Liver (tissue), 9 donors: ENCODE data around the gene UVSSA. TPM values are rescaled to one million over a fixed set of nuclear protein-coding genes. Genes with fewer than 3 reads are reported as not detected.

ENCODE experiments used
- DNase-seq: peaks from one replicate; pipeline ENCODE4 v3.0.0-alpha.2; 2017; ENCODE audit warnings: low spot score
- H3K27ac ChIP-seq, 2 donors: one replicate each; pipeline ENCODE4 v1.7.0; 2013; ENCODE audit warnings: inconsistent platforms in 2 of 2, low read length in 2 of 2, control low read depth in 1 of 2, low read depth in 1 of 2, mild to moderate bottlenecking in 1 of 2
- H3K27me3 ChIP-seq, 4 donors: one replicate each; pipeline versions ENCODE4 v1.6.1 to v1.7.0; 2013; ENCODE audit warnings: low read length in 3 of 4, inconsistent platforms in 1 of 4, mild to moderate bottlenecking in 1 of 4, moderate library complexity in 1 of 4; ENCODE audit not compliant: control insufficient read depth in 4 of 4, insufficient read depth in 4 of 4
- H3K36me3 ChIP-seq, 4 donors: one replicate each; pipeline versions ENCODE4 v1.6.1 to v1.7.0; 2013; ENCODE audit warnings: low read length in 3 of 4, mild to moderate bottlenecking in 3 of 4, low read depth in 1 of 4, moderate library complexity in 1 of 4; ENCODE audit not compliant: control insufficient read depth in 4 of 4, insufficient read depth in 3 of 4
- H3K4me1 ChIP-seq, 4 donors: one replicate each; pipeline versions ENCODE4 v1.6.1 to v1.7.0; 2013; ENCODE audit warnings: low read length in 3 of 4, mild to moderate bottlenecking in 3 of 4, moderate library complexity in 1 of 4; ENCODE audit not compliant: control insufficient read depth in 4 of 4, insufficient read depth in 4 of 4
- H3K4me3 ChIP-seq, 3 donors: one replicate each; pipeline versions ENCODE4 v1.6.1 to v1.7.0; 2013; ENCODE audit warnings: low read length in 3 of 3, control low read depth in 1 of 3, low read depth in 1 of 3, mild to moderate bottlenecking in 1 of 3
- H3K9ac ChIP-seq, 2 donors: one replicate each; pipeline ENCODE4 v1.7.0; 2013; ENCODE audit warnings: low read length in 2 of 2, mild to moderate bottlenecking in 2 of 2, moderate library complexity in 2 of 2, control low read depth in 1 of 2, low read depth in 1 of 2
- H3K9me3 ChIP-seq, 4 donors: one replicate each; pipeline versions ENCODE4 v1.6.1 to v1.7.0; 2013; ENCODE audit warnings: low read length in 3 of 4; ENCODE audit not compliant: control insufficient read depth in 4 of 4
- EGR1 ChIP-seq, 2 donors: IDR thresholded peaks; 2 replicates each; pipeline ENCODE4 v1.6.1; 2016 to 2018; ENCODE audit warnings: antibody characterized with exemption in 2 of 2, low read depth in 2 of 2
- FOXA1 ChIP-seq: IDR thresholded peaks from 2 replicates; pipeline ENCODE4 v1.6.1; 2016; ENCODE audit warnings: antibody characterized with exemption
- FOXA2 ChIP-seq: IDR thresholded peaks from 2 replicates; pipeline ENCODE4 v1.6.1; 2016; ENCODE audit warnings: antibody characterized with exemption
- GABPA ChIP-seq, 2 donors: IDR thresholded peaks in 1 of 2; conservative IDR thresholded peaks in 1 of 2; 2 replicates each; pipeline ENCODE4 v1.6.1; 2016; ENCODE audit warnings: antibody characterized with exemption in 2 of 2, mild to moderate bottlenecking in 1 of 2, moderate library complexity in 1 of 2
- HNF4A ChIP-seq, 2 donors: conservative IDR thresholded peaks; 2 replicates each; pipeline ENCODE4 v1.6.1; 2016; ENCODE audit warnings: antibody characterized with exemption in 2 of 2, mild to moderate bottlenecking in 2 of 2
- HNF4G ChIP-seq: IDR thresholded peaks from 2 replicates; pipeline ENCODE4 v1.6.1; 2016; ENCODE audit warnings: antibody characterized with exemption
- NR2F2 ChIP-seq: IDR thresholded peaks from 2 replicates; pipeline ENCODE4 v1.6.1; 2016; ENCODE audit warnings: antibody characterized with exemption
- RAD21 ChIP-seq, 2 donors: IDR thresholded peaks; 2 replicates each; pipeline ENCODE4 v1.6.1; 2016; ENCODE audit warnings: antibody characterized with exemption in 2 of 2, mild to moderate bottlenecking in 2 of 2
- RXRA ChIP-seq, 2 donors: IDR thresholded peaks; 2 replicates each; pipeline ENCODE4 v1.6.1; 2017 to 2018; ENCODE audit warnings: antibody characterized with exemption in 2 of 2, mild to moderate bottlenecking in 1 of 2
- SP1 ChIP-seq: IDR thresholded peaks from 2 replicates; pipeline ENCODE4 v1.6.1; 2018; ENCODE audit warnings: antibody characterized with exemption, mild to moderate bottlenecking
- TAF1 ChIP-seq: conservative IDR thresholded peaks from 2 replicates; pipeline ENCODE4 v1.6.1; 2016; ENCODE audit warnings: antibody characterized with exemption, mild to moderate bottlenecking
- YY1 ChIP-seq: IDR thresholded peaks from 2 replicates; pipeline ENCODE4 v1.6.1; 2016; ENCODE audit warnings: antibody characterized with exemption, mild to moderate bottlenecking
- WGBS: extraction: QIAGEN DNeasy Blood & Tissue Kit; methylation state at CpG from one replicate; pipeline ENCODE4 v1.1.7; 2013; 5-methylcytosine and 5-hydroxymethylcytosine counted together
- polyA plus RNA-seq, 2 donors: library from polyadenylated mRNA; stranded (reverse) in 1 of 2; unstranded in 1 of 2; fragments of 200-250 nt in 1 of 2; fragments of >200 nt in 1 of 2; fragmentation: Nextera tagmentation in 1 of 2; extraction: Ambion mirVana in 1 of 2; gene quantifications; one replicate each; pipeline versions ENCODE4 v1.2.1 to v1.2.3, GENCODE V29; 2013 to 2015
- total RNA-seq, 2 donors: library from RNA; depleted of rRNA; stranded (reverse); fragments of >200 nt; gene quantifications; one replicate each; pipeline ENCODE4 v1.2.3, GENCODE V29; 2014
- TF ChIP-seq, protein P1 (sequence below): fragments of 150-350 bp; IDR thresholded peaks from 2 replicates; pipeline ENCODE4 v1.5.1; 2017; ENCODE audit warnings: improper control_type of control experiment, low read depth, low read length; ENCODE audit not compliant: missing input control
- TF ChIP-seq, protein P2 (sequence below): IDR thresholded peaks from 2 replicates; pipeline ENCODE4 v1.6.1; 2016; ENCODE audit warnings: antibody characterized with exemption
- TF ChIP-seq, protein P3 (sequence below): IDR thresholded peaks from 2 replicates; pipeline ENCODE4 v1.6.1; 2016; ENCODE audit warnings: antibody characterized with exemption
- TF ChIP-seq, protein P4 (sequence below): IDR thresholded peaks from 2 replicates; pipeline ENCODE4 v1.6.1; 2016; ENCODE audit warnings: antibody characterized with exemption, mild to moderate bottlenecking
- TF ChIP-seq, protein P5 (sequence below): IDR thresholded peaks from 2 replicates; pipeline ENCODE4 v1.6.1; 2016; ENCODE audit warnings: antibody characterized with exemption
- donor health status: healthy.
- donor health status: healthy.
- donor health status: healthy.
- donor health status: healthy.
- donor health status: healthy.

UVSSA gene
- total and polyA plus RNA-seq, 4 donors: 2.2 to 18.3 (median 3.6) TPM

DNA sequence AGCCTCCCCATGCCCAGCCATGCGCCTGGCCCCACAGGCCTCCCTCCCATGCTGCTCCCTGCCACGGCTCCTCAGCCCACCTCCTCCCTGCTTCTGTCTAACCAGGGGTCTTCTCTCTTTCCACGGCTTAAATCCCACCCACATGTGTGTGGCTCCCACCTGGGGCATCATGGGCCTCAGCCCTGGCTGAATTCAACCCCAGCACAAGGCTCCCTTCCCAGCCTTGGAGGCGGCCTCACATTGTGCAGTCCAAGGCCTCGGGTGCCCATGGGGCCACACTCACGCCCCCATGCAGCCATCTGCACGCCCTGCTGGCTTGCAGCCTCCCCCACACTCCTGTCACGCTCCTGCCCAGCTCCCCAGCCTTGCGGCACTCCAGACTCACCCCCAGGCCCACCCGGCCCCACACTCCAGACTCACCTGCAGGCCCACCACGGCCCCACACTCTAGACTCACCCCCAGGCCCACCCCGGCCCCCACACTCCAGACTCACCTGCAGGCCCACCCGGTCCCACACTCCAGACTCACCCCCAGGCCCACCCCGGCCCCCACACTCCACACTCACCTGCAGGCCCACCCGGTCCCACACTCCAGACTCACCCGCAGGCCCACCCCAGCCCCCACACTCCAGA is 30.4 kb upstream of the UVSSA start:
- TF ChIP-seq EGR1 (IDR thresholded peaks at IDR 0.05; ENCODE audit: low read depth in 2 of 2): no peak
- TF ChIP-seq RXRA (IDR thresholded peaks at IDR 0.05): no peak
- TF ChIP-seq TAF1: no peak
- no peak for TF ChIP-seq GABPA (IDR thresholded peaks at IDR 0.05 in 1 of 2, conservative IDR thresholded peaks at IDR 0.05 in 1 of 2)
- TF ChIP-seq NR2F2: no peak
- no peak for TF ChIP-seq YY1
- TF ChIP-seq HNF4A (conservative IDR thresholded peaks at IDR 0.05): no peak
- TF ChIP-seq, protein P1, sequence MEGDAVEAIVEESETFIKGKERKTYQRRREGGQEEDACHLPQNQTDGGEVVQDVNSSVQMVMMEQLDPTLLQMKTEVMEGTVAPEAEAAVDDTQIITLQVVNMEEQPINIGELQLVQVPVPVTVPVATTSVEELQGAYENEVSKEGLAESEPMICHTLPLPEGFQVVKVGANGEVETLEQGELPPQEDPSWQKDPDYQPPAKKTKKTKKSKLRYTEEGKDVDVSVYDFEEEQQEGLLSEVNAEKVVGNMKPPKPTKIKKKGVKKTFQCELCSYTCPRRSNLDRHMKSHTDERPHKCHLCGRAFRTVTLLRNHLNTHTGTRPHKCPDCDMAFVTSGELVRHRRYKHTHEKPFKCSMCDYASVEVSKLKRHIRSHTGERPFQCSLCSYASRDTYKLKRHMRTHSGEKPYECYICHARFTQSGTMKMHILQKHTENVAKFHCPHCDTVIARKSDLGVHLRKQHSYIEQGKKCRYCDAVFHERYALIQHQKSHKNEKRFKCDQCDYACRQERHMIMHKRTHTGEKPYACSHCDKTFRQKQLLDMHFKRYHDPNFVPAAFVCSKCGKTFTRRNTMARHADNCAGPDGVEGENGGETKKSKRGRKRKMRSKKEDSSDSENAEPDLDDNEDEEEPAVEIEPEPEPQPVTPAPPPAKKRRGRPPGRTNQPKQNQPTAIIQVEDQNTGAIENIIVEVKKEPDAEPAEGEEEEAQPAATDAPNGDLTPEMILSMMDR: no peak
- TF ChIP-seq FOXA2: no peak
- TF ChIP-seq, protein P2, sequence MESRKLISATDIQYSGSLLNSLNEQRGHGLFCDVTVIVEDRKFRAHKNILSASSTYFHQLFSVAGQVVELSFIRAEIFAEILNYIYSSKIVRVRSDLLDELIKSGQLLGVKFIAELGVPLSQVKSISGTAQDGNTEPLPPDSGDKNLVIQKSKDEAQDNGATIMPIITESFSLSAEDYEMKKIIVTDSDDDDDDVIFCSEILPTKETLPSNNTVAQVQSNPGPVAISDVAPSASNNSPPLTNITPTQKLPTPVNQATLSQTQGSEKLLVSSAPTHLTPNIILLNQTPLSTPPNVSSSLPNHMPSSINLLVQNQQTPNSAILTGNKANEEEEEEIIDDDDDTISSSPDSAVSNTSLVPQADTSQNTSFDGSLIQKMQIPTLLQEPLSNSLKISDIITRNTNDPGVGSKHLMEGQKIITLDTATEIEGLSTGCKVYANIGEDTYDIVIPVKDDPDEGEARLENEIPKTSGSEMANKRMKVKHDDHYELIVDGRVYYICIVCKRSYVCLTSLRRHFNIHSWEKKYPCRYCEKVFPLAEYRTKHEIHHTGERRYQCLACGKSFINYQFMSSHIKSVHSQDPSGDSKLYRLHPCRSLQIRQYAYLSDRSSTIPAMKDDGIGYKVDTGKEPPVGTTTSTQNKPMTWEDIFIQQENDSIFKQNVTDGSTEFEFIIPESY: no peak
- TF ChIP-seq, protein P3, sequence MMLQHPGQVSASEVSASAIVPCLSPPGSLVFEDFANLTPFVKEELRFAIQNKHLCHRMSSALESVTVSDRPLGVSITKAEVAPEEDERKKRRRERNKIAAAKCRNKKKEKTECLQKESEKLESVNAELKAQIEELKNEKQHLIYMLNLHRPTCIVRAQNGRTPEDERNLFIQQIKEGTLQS: no peak
- TF ChIP-seq, protein P4, sequence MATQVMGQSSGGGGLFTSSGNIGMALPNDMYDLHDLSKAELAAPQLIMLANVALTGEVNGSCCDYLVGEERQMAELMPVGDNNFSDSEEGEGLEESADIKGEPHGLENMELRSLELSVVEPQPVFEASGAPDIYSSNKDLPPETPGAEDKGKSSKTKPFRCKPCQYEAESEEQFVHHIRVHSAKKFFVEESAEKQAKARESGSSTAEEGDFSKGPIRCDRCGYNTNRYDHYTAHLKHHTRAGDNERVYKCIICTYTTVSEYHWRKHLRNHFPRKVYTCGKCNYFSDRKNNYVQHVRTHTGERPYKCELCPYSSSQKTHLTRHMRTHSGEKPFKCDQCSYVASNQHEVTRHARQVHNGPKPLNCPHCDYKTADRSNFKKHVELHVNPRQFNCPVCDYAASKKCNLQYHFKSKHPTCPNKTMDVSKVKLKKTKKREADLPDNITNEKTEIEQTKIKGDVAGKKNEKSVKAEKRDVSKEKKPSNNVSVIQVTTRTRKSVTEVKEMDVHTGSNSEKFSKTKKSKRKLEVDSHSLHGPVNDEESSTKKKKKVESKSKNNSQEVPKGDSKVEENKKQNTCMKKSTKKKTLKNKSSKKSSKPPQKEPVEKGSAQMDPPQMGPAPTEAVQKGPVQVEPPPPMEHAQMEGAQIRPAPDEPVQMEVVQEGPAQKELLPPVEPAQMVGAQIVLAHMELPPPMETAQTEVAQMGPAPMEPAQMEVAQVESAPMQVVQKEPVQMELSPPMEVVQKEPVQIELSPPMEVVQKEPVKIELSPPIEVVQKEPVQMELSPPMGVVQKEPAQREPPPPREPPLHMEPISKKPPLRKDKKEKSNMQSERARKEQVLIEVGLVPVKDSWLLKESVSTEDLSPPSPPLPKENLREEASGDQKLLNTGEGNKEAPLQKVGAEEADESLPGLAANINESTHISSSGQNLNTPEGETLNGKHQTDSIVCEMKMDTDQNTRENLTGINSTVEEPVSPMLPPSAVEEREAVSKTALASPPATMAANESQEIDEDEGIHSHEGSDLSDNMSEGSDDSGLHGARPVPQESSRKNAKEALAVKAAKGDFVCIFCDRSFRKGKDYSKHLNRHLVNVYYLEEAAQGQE: no peak
- TF ChIP-seq RAD21 (IDR thresholded peaks at IDR 0.05): no peak
- TF ChIP-seq HNF4G: no peak
- TF ChIP-seq, protein P5, sequence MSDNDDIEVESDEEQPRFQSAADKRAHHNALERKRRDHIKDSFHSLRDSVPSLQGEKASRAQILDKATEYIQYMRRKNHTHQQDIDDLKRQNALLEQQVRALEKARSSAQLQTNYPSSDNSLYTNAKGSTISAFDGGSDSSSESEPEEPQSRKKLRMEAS: no peak
- no peak for TF ChIP-seq SP1
- TF ChIP-seq FOXA1: no peak

More for the DNA sequence above, 30.4 kb upstream of the UVSSA start:
- 89% methylated on average over 16 of the region's 16 CpGs for WGBS
- no peaks in the 10 kb centered on the region for H3K9me3 ChIP-seq
- H3K9ac ChIP-seq: no peak overlapping the region
- H3K27me3 ChIP-seq: no peaks in the 10 kb centered on the region
- H3K27ac ChIP-seq: no peak overlapping the region
- DNase-seq: no peak
- no peaks in the 10 kb centered on the region for H3K4me1 ChIP-seq
- H3K4me3 ChIP-seq: no peak overlapping the region
- H3K36me3 ChIP-seq: peaks cover 11 to 49% (median 30%) of the 10 kb centered on the region in 4 donors
